ENCODE data around the gene GPC3.

GRCh38 chrX:134013524-134013923 lies 28.1 kb upstream of the GPC3 start:
- no peak for TF ChIP-seq EZH2 (IDR thresholded peaks at IDR 0.05; ENCODE audit: borderline replicate concordance, low read depth, low read length, poor library complexity, severe bottlenecking)
- TF ChIP-seq CTCF (conservative IDR thresholded peaks at IDR 0.05; ENCODE audit: low read depth, low read length): no peak
